ENCODE data around the gene TANGO2.

TANGO2 gene

DNA sequence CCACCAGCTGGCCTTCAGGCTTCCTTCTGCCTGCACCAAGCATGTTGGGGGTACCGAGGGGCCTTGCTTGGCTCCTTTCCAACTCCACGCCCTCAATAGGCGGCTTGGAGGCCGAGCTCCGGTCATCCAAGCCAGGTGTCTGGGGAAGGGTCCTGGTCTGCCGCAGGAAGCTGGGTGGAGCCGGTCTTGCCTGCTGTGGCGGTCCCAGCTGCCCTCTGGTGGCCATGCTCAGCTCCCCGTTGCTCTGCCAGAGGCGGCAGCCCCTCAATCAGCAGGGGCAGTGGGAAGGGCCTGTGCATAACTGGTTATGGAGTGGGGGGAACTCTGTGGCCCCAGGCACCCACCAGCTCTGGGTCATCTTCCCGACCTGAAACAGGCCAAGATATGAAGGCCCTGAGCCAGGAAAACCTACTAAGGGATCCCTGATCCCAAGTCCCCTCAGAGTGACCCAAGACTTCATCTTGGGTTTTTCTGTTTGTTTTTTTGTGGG, 7.5 kb upstream of the TANGO2 start:
- peak; percentile 43 for DNase-seq

GRCh38 chr22:20014526-20015186, 6.3 kb upstream of the TANGO2 start:
- no peak for DNase-seq

DNA sequence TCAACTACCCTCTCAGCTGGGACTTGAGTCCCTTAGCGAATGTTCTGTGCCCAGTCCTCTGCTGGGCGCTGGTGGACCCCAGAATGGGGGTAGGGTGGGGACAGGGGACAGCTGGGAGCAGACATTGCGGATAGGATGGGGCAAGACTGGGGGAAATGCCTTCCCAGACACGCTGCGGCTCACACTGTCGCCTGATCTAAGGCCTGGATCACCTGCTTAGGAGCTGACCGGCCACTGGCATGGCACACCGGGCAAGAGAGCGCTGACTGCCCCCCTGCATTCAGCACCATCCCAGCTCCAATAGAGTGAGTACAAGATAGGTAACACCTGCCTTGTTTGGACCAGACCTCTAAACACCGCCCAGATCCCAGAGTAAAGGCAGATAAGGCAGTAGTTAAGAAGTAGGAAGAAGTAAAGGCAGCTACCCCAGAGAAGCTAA, 5.7 kb upstream of the TANGO2 start:
- DNase-seq: no peak

DNA sequence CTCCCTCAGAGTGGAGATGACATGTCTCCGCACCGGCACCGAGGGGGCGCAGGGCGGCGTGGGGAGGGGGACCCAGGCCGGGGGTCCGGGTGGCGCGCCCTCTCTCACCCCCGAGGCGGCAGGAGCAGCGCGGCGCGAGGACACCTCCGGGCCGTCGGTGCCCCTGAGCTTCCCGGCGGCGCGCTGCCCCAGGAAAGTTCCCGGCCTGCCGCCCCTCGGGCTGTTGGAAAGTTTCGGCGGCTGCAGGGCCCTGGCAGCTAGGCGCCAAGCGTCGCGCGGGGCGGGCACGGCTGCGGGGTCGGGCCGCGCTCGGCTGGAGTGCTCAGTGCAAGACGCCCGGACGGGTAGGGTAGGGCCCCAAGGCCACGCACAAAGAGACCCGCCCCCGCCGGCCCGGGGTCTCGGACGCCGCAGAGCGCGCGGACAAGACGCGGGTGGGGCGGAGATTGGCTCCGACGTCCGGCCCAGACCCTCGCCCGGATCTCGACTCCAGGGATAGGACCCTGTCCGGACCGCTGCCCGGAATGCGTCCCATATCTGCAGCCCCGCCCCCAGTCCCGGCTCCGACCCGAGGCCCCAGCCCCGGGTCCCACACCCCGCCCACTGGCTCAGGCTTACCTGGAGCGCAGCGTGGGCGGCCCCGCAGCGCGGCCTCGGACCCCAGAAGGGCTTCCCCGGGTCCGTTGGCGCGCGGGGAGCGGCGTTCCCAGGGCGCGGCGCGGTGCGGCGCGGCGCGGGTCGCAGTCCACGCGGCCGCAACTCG, 4.8 kb upstream of the TANGO2 start:
- DNase-seq: no peak

- peak; percentile 84 for DNase-seq
Observed at GRCh38 chr22:20016734-20017621, 3.9 kb upstream of the TANGO2 start, which contains the start of gene ARVCF. Gene ARVCF, minus strand, starts transcription at chr22:20016823. Its CDS starts 26,029 bp downstream, at chr22:19990794.

GRCh38 chr22:20017622-20017958, 3.3 kb upstream of the TANGO2 start:
- no peak for DNase-seq

- DNase-seq: no peak
Observed at GRCh38 chr22:20018001-20018400, 2.9 kb upstream of the TANGO2 start.

DNA sequence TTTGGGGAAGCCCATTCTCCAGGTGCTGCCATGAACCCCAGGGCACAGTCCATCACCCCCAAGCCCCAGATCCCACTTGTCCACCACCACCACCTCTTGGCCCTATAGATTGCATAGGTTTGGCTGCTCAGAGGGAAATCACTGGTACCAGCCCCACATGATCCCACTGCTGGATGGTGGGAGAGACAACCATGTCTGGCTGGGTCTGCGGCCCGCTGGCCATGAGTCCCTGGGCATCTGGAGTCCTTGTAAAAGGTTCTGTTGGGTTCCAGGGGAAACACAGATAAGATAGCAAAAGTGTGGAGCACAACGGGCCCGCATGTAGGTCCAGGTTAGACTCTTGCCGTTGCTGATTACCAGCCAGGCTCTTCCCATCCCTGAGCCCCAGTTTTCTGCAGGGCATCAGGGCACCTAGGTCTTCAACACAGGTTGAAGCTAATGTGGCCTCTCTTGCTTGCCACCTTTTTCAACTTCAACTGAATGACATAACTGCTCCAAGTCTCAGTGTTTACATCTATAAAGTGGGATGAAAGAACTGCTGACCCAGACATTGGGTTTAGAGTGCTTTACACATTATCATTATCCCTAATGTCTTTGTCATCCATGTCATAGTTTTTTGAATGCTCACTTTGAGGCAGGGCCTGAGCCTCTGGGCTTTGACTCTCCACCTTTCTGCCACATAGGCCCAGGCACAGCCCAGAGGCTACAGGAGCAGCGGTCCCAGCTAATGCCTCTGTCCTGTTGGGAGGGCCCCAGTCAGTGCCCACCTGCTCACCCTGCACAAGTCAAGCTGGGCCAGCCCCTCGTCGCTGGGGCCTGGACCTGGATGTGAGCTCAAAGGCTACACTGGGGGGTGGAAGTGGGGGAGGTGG, 1.0 kb upstream of the TANGO2 start:
- no peak for DNase-seq

- peak; percentile 17 for DNase-seq
Observed at GRCh38 chr22:20021196-20022181, 579 bp downstream of the TANGO2 start.

GRCh38 chr22:20022231-20022977, 1.5 kb downstream of the TANGO2 start:
- DNase-seq: no peak

DNA sequence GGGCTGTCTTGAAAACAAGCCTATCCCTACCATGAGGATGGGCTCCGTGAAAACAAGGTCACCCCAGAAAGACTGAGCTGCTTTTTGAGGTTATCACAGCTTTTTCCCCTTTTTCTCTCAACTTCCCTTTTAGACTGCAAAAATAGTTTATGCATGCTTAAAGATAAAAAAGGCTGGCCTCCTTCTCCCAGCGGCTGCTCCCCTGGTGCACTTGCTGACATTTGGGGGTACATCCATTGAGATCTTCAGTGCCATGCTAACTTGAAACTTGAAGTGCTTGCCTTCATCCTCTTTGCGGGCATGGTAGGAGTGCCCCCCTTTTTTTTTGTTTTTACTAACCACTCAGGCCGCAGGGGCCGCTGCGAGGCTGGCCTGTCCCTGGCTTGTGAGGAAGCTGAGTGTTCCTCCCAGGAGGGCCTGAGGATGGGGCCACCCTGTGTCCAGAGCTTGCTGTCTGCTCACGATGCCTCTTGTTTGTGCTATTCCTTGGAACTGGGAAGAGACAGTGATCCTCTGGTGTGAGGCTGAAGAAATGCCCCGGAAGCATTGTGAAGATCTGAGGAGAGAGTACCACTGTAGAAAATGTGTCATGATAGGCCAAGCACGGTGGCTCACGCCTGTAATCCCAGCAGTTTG, 2.2 kb downstream of the TANGO2 start:
- no peak for DNase-seq

DNA sequence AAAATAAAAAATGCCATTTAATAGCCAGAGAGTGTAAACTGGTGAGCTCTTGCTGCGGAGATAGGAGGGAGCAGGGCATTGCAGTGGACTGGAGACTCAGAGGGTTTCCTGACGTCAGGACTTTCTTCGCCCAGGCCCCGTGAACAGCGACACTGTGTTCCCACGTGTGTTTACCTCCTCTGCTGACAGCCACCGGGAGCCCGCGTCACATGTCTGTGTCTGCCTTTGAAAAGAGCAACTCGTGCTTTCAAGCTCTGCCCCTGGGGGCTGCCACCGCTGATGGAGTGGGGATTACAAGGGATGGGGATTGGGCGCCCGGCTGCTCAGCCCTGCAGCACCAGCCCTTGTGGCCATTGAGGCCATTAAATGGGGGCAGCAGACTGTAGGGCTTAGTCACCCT, 3.3 kb downstream of the TANGO2 start:
- no peak for DNase-seq

DNA sequence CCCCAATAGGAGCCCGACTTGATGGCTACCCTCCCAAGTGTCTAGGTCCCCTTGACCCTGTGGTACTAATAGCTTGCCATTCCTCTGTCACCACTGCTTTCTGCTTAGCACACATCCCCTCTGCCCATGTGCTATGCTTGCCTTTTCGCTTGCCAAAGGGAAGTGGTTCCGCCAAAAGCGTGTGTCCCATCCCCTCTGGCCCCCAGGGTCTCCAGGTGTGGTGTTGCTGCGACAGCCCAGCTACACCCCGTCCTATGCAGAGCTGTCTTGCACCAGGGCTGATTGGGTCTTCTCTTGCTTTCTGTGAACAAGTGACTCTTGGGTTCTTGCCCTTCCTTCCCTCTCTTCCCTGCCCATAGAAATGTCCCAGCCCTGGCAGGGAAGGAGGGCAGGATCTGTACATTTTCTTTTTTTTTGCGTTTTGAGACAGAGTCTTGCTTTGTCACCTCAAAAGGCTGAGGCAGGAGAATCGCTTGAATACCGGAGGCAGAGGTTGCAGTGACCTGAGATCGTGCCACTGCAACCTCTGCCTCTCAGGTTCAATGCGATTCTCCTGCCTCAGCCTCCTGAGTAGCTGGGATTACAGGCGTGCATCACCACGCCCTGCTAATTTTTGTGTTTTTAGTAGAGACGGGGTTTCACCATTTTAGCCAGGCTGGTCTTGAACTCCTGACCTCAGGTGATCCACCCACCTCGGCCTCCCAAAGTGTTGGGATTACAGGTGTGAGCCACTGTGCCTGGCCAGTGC, 3.9 kb downstream of the TANGO2 start:
- no peak for DNase-seq

DNA sequence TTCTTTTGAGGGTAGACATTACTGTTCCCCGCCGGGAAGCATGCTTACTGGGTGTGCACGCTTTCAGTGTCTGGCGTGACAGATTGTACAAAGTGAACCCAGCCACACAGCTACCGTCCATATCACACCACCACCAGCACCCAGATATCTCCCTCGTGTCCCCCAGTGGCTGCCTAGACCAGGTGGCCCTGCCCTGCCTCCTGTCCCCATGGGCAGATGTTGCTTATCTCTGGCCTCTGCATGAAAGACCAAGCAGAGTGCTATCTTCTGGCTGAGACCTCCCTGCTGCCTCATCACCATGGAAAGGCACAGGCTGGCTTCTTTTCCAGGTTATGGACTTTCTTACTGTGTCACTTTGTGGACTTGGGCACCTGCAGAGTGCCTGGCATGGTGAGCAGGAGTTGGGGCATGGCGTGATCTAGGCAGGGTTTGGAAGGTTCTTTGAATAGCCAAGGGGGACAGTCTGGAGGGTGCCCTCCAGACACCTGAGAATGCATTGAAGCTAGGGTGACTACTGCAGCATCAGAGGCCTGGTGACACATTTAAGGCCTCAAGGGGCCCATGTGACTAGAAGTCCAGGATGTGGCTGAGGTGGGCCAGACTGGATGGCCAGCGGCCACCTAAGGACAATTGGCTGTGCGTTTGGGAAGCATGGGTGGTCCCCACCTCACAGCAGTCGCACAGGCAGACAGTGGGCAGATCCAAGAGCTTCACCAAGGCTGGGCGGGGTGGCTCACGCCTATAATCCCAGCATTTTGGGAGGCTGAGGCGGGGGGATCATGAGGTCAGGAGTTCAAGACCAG, 4.7 kb downstream of the TANGO2 start:
- no peak for DNase-seq

DNA sequence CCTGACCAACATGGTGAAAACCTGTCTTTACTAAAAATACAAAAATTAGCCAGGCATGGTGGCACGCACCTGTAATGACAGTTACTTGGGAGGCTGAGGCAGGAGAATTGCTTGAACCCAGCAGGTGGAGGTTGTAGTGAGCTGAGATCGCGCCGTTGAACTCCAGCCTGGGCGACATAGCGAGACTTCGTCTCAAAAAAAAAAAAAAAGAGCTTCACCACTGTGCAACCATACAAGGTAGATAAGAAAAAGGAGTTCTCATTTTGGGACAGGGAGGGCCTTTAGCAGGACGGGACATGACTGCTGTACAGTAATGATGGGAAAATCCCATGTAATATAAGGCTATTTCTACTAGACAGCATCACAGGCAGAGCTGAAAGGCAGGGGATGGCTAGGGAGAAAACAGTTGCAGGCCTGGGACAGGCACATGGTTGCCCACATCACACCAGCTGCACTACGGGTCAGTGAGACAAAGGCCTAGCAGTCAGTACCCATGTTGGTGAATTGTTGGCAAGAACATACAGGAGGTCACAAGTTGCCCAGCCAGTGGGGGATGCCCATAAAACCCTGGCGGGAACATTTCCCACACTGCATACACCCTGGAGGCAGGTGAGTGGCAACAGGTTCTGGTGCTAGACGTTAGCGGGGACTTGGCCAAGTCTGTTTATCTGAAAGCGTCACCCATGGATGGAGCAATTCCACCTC, 5.4 kb downstream of the TANGO2 start:
- DNase-seq: no peak

GRCh38 chr22:20026996-20027601, 6.2 kb downstream of the TANGO2 start:
- DNase-seq: no peak

Measured in fibroblast of skin of back (primary cell).